Measurements from ENCODE around the gene KCNH4.
"Not testable (repeated sequence)": the region's sequence is repeated elsewhere in the genome, so short reads cannot be mapped to it uniquely, and the experiment has no call there.

Gene KCNH4

GRCh38 chr17:42190491-42191274, 9.7 kb upstream of the KCNH4 start:
- H3K4me2 ChIP-seq, result peak overlapping the region in 6 of 11 experiments; percentile 28 to 48 (median 38); a peak in 12 of 22 replicates
- H3K9me3 ChIP-seq (replicated peaks in 1 of 11), result no peaks in the 10 kb centered on the region
- 0 out of 22 replicates have a peak overlapping the region, but pooled peaks of 2 of the 11 experiments have one; percentile 22 to 41 for H3K9ac ChIP-seq
- no peaks in the 10 kb centered on the region for H4K20me1 ChIP-seq
- no peak overlapping the region; a peak in 1 of 22 replicates for H3K27ac ChIP-seq
- H3K4me1 ChIP-seq, result peaks cover 43 to 70% (median 60%) of the 10 kb centered on the region in 10 experiments
- no peak for TF ChIP-seq Cebpa-rat (IDR thresholded peaks at IDR 0.05)
- no peak overlapping the region for H3K4me3 ChIP-seq
- no peaks in the 10 kb centered on the region for H3K27me3 ChIP-seq
- peaks cover 0 to 13% (median 0%) of the 10 kb centered on the region in 11 experiments; a peak in 3 of 22 replicates for H3K36me3 ChIP-seq

GRCh38 chr17:42189651-42189965, 8.7 kb upstream of the KCNH4 start:
- Histone ChIP-seq H3K36me3 (peaks cover 0 to 13% (median 0%) of the 10 kb centered on the region in 11 experiments; a peak in 3 of 22 replicates), H3K27me3 (peaks cover 0 to 8% (median 0%) of the 10 kb centered on the region in 11 experiments; a peak in 3 of 22 replicates), H3K9me3 (replicated peaks in 1 of 11) (no peaks in the 10 kb centered on the region), H3K9ac (peak overlapping the region in 3 of 11 experiments; percentile 22 to 51 (median 25); a peak in 2 of 22 replicates), H3K4me1 (peaks cover 49 to 78% (median 64%) of the 10 kb centered on the region in 10 experiments), H3K4me2 (peak overlapping the region in 9 of 11 experiments; percentile 8 to 48 (median 37); a peak in 13 of 22 replicates), H3K4me3 (no peak overlapping the region), H3K27ac (peak overlapping the region in 1 of 11 experiments; percentile 17; a peak in 1 of 22 replicates), H4K20me1 (no peaks in the 10 kb centered on the region)
- TF ChIP-seq Cebpa-rat (IDR thresholded peaks at IDR 0.05), result no peak

GRCh38 chr17:42188749-42189650, 8.1 kb upstream of the KCNH4 start:
- Histone ChIP-seq H4K20me1 (no peaks in the 10 kb centered on the region), H3K9me3 (replicated peaks in 1 of 11) (no peaks in the 10 kb centered on the region), H3K4me3 (no peak overlapping the region), H3K4me1 (peaks cover 51 to 79% (median 67%) of the 10 kb centered on the region in 10 experiments), H3K27ac (no peak overlapping the region), H3K27me3 (peaks cover 0 to 9% (median 0%) of the 10 kb centered on the region in 11 experiments; a peak in 3 of 22 replicates), H3K36me3 (peaks cover 0 to 13% (median 0%) of the 10 kb centered on the region in 11 experiments; a peak in 3 of 22 replicates), H3K9ac (0 out of 22 replicates have a peak overlapping the region, but pooled peaks of 1 of the 11 experiments have one; percentile 25), H3K4me2 (peak overlapping the region in 9 of 11 experiments; percentile 8 to 48 (median 37); a peak in 12 of 22 replicates)
- no peak for TF ChIP-seq Cebpa-rat (IDR thresholded peaks at IDR 0.05)

- H3K4me3 ChIP-seq, result no peak overlapping the region
- no peak for TF ChIP-seq Cebpa-rat (IDR thresholded peaks at IDR 0.05)
- no peak overlapping the region for H3K27ac ChIP-seq
- H3K27me3 ChIP-seq, result peaks cover 0 to 17% (median 5%) of the 10 kb centered on the region in 11 experiments; a peak in 14 of 22 replicates
- no peaks in the 10 kb centered on the region for H3K9me3 ChIP-seq (replicated peaks in 1 of 11)
- peaks cover 51 to 79% (median 67%) of the 10 kb centered on the region in 10 experiments for H3K4me1 ChIP-seq
- H3K9ac ChIP-seq, result no peak overlapping the region
- no peak overlapping the region for H3K4me2 ChIP-seq
- H3K36me3 ChIP-seq, result peaks cover 0 to 13% (median 0%) of the 10 kb centered on the region in 11 experiments; a peak in 3 of 22 replicates
- H4K20me1 ChIP-seq, result no peaks in the 10 kb centered on the region
Observed at GRCh38 chr17:42187833-42188232, 6.9 kb upstream of the KCNH4 start.

GRCh38 chr17:42186191-42186590, 5.2 kb upstream of the KCNH4 start:
- not testable (repeated sequence) for H3K36me3 ChIP-seq; H3K9me3 ChIP-seq (replicated peaks in 1 of 11); H3K4me3 ChIP-seq; H4K20me1 ChIP-seq; H3K27ac ChIP-seq; H3K9ac ChIP-seq
- peak overlapping the region in 8 of 11 experiments; percentile 20 to 96 (median 85); a peak in 13 of 22 replicates for H3K4me2 ChIP-seq
- peaks cover 11 to 34% (median 21%) of the 10 kb centered on the region in 11 experiments for H3K27me3 ChIP-seq
- H3K4me1 ChIP-seq, result peaks cover 54 to 80% (median 69%) of the 10 kb centered on the region in 10 experiments

GRCh38 chr17:42185621-42185930, 4.6 kb upstream of the KCNH4 start:
- H3K27me3 ChIP-seq, result peaks cover 17 to 40% (median 28%) of the 10 kb centered on the region in 11 experiments
- no peak for TF ChIP-seq Cebpa-rat (IDR thresholded peaks at IDR 0.05)

GRCh38 chr17:42184713-42185620, 4.0 kb upstream of the KCNH4 start, which contains the start of gene HCRT:
Gene HCRT (minus strand): TSS chr17:42185452. CDS start chr17:42185365, 87 bp downstream.
- Histone ChIP-seq H3K36me3 (no peaks in the 10 kb centered on the region; a peak in 1 of 22 replicates), H3K27ac (peak within 1 kb of the TSS in 9 of 11 experiments; percentile 27 to 77 (median 50); a peak in 13 of 22 replicates), H4K20me1 (peaks cover 0 to 8% (median 0%) of the 10 kb centered on the region in 11 experiments; a peak in 4 of 22 replicates), H3K9me3 (replicated peaks in 1 of 11) (peaks cover 0 to 17% (median 3%) of the 10 kb centered on the region in 11 experiments; a peak in 5 of 22 replicates), H3K4me2 (peak within 1 kb of the TSS; percentile 82 to 97 (median 92)), H3K4me3 (peak within 1 kb of the TSS; percentile 47 to 73 (median 61)), H3K4me1 (peaks cover 52 to 82% (median 68%) of the 10 kb centered on the region in 10 experiments), H3K27me3 (peaks cover 24 to 46% (median 34%) of the 10 kb centered on the region in 11 experiments), H3K9ac (peak within 1 kb of the TSS; percentile 40 to 80 (median 74); a peak in 20 of 22 replicates)
- TF ChIP-seq Cebpa-rat (IDR thresholded peaks at IDR 0.05), result no peak

More at GRCh38 chr17:42185621-42185930, 4.6 kb upstream of the KCNH4 start:
- Histone ChIP-seq H4K20me1 (peaks cover 0 to 4% (median 0%) of the 10 kb centered on the region in 11 experiments; a peak in 3 of 22 replicates), H3K9me3 (replicated peaks in 1 of 11) (peaks cover 0 to 12% (median 3%) of the 10 kb centered on the region in 11 experiments; a peak in 5 of 22 replicates), H3K4me1 (peaks cover 54 to 85% (median 68%) of the 10 kb centered on the region in 10 experiments), H3K27ac (0 out of 22 replicates have a peak overlapping the region, but pooled peaks of 1 of the 11 experiments have one; percentile 54), H3K4me2 (peak overlapping the region in 6 of 11 experiments; percentile 20 to 96 (median 90); a peak in 10 of 22 replicates), H3K9ac (no peak overlapping the region; a peak in 1 of 22 replicates), H3K4me3 (no peak overlapping the region; a peak in 1 of 20 replicates), H3K36me3 (peaks cover 0 to 3% (median 0%) of the 10 kb centered on the region in 11 experiments; a peak in 1 of 22 replicates)

Measured in BLaER1 treated with 17β-estradiol and CSF1 and Interleukin-3, amounts not matched to agents 10 nM and 100 nM (cell line).